NCI-H345 treated with DMSO at 0.1 percent for 48 hours (cell line): ENCODE measurements around the gene LRPAP1.
A peak's percentile ranks its signal among the peaks of the same experiment; 100 is the strongest.
"Not testable (repeated sequence)": the region's sequence is repeated elsewhere in the genome, so short reads cannot be mapped to it uniquely, and the experiment has no call there.

Source experiments
- DNase-seq: peaks from one replicate; lab custom pipeline; 2025; ENCODE audit not compliant: unreplicated experiment; lab: John Stamatoyannopoulos, UW

The LRPAP1 gene

DNA sequence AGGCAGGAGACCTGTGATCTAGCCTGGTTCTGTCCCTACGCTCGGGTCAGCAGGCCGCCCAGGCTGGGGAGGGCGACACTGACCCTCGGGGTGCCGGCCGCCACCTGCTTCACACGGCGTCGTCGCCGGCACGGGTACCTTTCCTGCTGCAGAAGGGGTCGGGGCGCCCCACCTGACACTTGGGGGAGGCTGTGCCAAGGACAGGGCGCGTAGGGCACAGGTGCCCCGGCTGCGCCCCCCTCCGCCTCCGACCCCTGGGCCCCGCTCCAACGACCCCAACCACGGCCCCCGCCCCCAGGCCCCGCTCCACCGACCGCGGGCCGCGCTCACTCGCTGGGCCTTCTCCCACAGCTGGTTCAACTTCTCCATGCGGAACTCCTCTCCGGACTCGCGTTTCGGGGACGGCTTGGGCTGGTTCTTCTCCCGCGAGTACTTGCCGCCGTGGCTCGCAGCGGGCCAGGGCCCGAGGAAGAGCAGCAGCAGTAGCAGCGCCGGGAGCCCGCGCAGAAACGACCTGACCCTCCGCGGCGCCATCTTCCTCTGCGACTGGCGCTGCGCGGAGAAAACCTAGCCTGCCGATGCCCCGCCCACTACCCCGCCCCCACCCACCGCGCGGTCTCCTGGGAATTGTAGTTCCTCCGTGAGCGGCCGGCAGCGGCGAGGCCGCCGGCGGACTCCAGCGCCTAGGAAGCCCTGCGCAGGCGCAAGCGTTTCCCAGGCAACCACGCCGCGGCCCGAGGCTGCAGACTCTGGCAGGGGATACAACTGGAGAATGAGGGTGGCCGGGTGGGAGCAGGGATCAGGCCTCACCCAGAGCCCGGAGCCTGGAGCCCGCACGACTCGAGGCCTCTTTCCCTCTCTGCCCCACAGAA, at the start of gene LRPAP1:
LRPAP1 (minus strand) TSS at position 544 of the 872 bp plus-strand sequence; CDS start at position 534, 10 bp downstream.
- peak; percentile 67 for DNase-seq

DNA sequence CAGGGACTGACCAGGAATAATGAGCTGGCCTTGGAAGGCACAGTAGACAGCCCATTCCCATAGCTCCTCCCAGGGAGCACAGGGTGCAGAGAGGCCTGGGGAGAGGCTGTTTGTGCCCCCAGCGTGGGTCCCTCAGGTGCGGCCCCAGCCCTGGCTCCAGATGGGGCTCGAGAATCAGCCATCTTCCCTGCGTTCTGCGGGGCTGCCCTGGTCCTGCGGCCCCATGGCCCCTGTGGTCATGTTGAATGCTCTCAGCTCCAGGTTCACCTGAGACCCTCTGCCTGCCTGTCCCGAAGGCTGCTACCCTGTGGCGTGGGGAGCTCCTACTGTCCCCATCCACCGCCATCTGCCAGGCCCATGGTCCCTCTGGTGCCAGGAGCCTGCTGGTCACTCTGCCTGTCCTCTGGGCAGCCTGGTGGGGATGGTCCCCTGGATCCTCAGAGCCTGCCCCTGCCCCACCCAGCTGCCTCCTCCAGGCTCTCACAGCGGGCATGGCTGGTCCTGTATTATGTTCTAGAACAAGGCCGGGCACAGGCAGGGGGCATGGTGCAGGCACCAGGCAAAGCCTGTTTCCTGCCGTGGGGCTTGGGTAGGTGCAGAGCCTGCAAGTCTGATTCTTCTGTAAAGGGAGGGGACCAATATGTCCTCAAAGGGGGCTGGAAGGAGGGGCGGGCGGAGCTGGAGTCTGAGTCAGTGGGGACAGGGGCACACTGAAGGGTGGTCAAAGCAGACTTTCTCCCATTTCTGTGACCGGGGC, 49.3 kb upstream of the LRPAP1 start:
- not testable (repeated sequence) for DNase-seq

GRCh38 chr4:3580859-3581258, 48.6 kb upstream of the LRPAP1 start:
- not testable (repeated sequence) for DNase-seq

DNA sequence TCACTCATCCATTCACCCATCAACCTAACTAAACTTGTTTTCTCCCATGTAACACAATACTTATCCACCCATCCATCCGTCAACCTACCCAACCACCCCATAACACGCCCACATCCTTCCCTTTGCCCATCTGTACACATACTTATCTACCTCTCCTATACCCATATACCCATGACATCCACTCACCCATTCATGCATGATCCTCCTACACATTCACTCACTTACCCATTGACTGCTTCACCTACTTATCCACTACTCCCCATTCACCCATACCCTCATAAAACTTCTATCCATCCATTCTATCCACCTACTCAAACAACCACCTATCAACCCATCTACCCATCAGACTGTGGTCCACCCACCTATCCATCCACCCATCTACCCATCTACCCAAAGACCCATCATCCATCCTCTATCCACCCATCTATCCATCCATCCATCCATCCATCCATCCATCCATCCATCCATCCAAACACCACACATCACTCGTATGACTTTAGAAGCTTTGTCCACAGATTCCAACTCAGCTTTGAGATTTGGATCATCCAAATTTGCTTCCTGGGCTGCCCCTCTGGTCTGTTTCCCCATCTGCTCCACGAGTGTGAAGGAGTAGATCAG, 46.4 kb upstream of the LRPAP1 start:
- not testable (repeated sequence) for DNase-seq

DNA sequence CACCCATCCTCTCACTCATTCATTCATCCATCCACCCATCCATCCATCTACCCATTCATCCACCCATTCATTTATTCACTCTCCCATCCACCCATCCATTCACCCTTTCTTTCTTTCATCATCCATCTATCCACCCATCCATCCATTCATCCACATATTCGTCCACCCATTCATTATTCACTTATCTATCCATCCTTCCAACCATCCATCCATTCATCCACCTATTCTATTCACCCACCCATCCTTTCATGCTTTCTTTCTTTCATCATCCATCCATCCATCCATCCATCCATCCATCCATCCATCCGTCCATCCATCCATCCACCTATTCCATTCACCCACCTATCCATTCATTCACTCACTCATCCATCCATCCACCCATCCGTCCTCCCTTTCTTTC, 45.8 kb upstream of the LRPAP1 start:
- not testable (repeated sequence) for DNase-seq

DNA sequence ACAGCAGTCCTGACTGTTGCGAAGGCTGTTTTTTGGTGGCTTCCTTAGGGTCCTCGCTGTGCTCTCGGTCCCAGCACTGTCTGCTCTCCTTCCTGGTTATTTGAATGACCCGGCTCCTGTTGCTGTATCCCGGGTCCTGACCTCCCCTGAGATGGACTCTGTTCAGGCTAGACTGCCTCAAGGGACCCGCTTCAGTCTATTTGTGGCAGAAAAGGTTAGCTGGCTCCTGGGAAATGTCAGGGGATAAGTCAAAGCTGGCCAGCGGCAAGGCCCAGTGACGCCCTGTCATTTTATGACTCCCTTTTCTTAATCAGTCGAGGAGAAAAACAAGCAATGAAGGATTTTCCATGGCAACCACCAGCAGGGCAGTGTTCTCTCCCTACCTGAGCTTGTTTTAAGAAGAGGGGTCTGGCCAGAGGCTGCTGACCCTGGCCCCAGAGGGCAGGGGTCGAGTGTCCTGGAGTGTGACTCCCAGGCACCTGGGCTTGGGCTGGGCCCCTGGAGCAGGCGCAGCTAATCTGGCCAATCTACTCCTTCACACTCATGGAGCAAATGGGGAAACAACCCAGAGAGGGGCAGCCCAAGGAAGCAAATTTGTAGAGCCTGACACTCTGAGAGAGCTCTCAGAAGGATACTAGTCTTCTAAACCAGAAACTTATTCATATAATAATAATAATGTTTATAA, 45.1 kb upstream of the LRPAP1 start:
- not testable (repeated sequence) for DNase-seq

GRCh38 chr4:3576533-3577207, 44.4 kb upstream of the LRPAP1 start:
- DNase-seq, result not testable (repeated sequence)

DNA sequence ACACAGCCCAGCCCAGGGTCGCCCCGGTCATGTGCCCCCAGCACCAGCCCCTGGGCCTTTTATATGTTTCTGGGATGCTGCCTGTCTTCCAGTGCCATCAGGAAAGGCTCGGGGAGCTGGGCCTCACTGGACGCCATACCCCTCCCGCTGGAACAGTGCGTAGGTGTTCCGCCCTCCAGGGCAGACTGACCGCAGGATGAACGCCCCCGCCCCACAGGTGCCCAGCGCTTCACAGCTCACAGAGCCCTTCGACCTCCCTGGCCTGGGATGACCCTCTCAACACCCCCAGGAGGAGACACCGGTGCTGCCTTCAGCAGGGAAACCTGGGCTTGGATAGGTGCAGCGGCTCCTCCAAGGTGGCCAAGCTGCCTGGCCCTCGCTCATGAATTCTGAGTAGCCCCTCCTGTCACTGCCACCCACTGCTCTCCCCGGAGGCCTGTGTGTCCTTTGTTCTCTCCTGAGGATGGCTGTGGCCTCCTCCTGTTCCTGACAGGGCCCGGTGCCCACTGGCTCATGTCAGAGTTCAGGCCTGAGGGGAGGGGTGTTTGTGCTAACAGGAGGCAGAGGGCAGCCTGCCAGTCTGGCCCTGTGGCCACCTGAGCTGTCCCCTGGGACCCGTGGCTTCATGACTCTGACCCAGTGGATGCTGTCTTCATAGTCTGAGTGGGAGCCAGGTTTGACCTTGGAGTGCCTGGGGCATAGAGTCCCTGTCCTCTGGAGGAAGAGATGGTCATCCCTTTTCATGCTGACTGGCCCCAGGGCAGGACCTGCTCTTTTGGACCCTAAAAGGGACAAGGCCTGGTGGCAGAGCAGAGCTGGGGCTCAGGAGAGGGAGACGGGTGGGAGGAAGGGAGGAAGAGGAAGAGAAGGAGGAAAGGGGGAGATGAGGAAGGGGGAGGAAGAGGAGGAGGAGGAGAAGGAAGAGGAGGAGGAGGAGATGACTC, 43.5 kb upstream of the LRPAP1 start:
- not testable (repeated sequence) for DNase-seq

DNA sequence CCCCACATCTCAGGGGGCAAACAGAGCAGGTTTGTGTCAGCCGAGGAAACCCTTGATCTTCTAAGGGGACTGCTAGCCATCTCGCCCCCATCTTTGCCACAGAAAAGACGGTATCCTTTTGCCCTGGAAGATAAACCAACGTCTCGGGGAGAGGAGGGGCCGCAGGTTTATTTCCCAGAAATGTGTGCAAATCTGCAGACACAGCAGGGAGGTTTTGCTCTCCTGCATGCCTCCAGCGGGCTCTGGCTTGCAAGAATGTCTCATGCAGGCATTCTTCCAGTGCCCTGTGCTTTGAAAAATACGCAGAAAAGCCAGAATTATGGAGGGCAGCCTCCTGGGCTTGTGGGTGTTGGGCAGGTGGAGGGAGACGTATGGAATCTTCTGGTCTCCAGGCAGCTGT, 42.6 kb upstream of the LRPAP1 start:
- DNase-seq, result not testable (repeated sequence)

DNA sequence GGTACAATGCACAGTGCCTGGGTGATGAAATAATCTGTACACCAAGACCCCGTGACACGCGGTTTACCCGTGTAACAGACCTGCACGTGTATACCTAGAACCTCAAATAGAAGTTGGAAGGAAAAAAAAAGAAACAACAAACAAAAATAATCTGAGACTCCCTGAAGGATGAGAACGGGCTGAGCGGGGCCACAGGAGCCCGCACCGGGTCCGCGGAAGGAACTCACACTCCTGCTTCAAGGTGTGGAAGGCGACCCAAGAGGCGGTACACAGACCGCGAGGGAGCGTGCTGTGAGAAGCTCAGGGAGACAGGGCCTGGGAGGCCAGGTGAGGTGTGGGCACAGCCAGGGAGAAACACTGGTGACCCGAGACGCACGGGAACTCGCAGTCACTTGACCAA, 42.1 kb upstream of the LRPAP1 start:
- DNase-seq, result not testable (repeated sequence)

DNA sequence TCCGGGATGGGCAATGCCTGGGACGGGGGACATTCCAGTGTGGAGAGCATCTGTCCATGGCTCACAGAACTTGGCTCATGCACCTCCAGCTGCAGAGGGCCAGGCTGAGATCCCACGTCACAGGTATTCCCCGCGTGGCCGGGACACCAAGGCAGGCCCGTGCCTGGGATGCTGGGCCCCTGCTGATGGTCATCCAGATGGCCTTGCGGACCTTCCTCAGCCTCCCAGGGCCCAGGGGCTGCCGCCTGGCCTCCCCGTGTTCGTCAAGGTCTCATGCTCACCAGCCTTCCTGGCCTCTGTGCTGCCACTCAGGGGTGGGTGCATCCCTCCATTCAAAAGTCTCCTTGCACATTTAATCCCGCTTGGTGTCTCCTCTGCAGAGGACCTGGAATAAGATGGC, 40.9 kb upstream of the LRPAP1 start:
- DNase-seq, result no peak

DNA sequence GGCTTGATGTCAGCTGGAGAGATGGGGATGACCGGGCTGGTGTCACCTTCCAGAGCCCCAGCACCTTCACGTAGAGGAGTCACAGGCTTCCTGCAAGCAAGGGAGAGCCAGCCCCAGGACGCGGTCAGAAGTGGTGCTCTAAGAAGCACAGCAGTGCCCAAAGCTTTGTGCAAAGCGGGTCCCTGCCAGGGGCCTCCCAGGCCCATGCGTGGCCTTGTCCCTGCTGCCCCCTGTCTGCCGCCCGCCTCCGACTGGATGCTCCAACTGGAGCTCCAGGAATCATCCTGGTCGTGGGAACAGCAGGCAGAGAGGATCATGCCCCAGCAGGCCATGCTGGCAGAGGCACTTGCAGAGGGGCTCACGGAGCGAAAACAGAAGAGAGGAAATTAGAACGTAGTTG, 40.1 kb upstream of the LRPAP1 start:
- DNase-seq, result no peak

GRCh38 chr4:3571921-3572320, 39.7 kb upstream of the LRPAP1 start:
- no peak for DNase-seq

DNA sequence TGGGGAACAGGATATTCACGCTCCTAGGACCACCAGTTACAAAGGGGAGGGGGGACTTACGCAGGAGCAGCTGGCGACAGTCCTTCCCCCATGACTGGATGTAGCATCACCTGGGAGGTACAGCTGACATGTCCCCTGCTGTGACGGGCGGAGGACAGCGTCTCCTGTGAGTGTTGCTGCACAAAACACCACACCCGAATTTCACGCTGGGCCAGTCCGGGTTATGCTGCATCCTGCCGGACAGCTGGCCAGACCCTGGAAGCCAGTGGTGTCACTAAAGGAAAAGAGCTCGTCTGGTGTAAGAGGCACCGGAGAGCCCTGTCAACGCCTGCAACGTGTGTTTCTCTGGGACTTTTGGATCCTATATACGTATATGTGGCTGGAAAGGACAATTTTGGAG, 38.7 kb upstream of the LRPAP1 start:
- not testable (repeated sequence) for DNase-seq

DNA sequence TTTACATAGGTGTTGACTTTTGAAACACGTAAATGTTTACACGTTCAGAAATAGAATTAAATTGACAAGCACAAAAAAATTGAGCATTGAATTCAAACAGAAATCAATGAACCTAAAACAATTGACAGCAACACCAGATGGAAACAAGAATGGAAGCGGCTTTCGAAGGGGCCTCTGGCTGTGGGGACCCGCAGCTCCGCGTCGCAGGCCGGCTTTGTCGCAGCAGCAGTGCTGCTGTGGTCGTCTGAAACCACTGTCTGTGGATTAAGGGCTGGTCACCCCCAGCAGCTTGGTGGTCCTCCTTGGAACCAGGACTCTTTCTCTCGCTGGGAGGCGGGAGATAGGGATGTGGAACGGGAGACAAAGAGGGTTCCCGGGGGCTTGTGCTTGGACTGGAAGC, 37.4 kb upstream of the LRPAP1 start:
- DNase-seq, result not testable (repeated sequence)

DNA sequence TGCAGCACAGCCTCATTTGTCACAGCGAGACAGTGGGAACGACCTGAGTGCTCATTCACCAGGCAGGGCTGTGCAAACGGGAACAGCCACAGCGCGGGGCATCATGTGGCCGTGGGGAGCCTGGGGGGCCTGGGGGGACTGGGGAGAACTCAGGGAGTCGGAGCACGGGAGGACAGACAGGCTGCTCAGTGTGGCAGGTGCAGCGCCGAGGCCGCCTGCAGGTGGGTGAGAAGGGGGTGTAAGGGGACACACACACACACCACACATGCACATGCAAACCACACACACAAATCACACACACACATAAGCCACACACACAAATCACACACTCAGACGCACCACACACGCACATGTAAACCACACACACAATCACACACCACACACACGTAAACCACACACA, 34.5 kb upstream of the LRPAP1 start:
- DNase-seq, result not testable (repeated sequence)

- DNase-seq, result not testable (repeated sequence)
Observed at GRCh38 chr4:3566301-3566700, 34.1 kb upstream of the LRPAP1 start.

DNA sequence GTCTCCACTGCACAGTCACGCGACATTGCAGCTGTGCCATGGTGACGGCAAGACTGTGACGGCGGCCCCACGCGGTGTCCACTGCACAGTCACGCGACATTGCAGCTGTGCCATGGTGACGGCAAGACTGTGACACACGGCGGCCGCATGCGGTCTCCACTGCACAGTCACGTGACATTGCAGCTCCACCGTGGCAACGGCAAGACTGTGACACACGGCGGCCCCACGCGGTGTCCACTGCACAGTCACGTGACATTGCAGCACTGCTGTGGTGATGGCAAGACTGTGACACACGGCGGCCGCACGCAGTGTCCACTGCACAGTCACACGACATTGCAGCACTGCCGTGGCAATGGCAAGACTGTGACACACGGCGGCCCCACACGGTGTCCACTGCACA, 32.7 kb upstream of the LRPAP1 start:
- DNase-seq, result not testable (repeated sequence)

- no peak for DNase-seq
Observed at GRCh38 chr4:3563403-3563802, 31.2 kb upstream of the LRPAP1 start.
